Measurements from ENCODE around the gene PHC2. TPM values are rescaled to one million over a fixed set of nuclear protein-coding genes. Genes with fewer than 3 reads are reported as not detected.
A peak's percentile ranks its signal among the peaks of the same experiment; 100 is the strongest.

Gene PHC2
- total and polyA plus RNA-seq, 9 of the 15 experiments (the other 6 are each of a cell fraction or from before 2014, with no cell fraction given), result 3.1 to 67.6 (median 34.6) TPM

- TF ChIP-seq RERE (CRISPR knock-in tag; IDR thresholded peaks at IDR 0.05; ENCODE audit: borderline replicate concordance), result no peak
Measured at GRCh38 chr1:33307494-33307864, 123.4 kb downstream of the PHC2 start (continued).

- no peak overlapping the region for H3K4me3 ChIP-seq
- POLR2A ChIA-PET, result interaction anchor here (1.1 kb wide), 1 partner anchor 32 kb away, joined by 3 read pairs; no protein-coding TSS in a partner anchor
- peaks cover 19 to 49% of the 10 kb centered on the region in 2 experiments for H3K27me3 ChIP-seq (ENCODE audit: control insufficient read depth in 2 of 2, insufficient read depth in 2 of 2, low read length in 2 of 2)
- DNase-seq (ENCODE audit: extremely low read depth in 1 of 4, low spot score in 3 of 4), result no peak
- no peaks in the 10 kb centered on the region for H3K9me1 ChIP-seq (ENCODE audit: control insufficient read depth, insufficient read depth, low read length)
- no peaks in the 10 kb centered on the region for H4K20me1 ChIP-seq (replicated peaks; ENCODE audit: control insufficient read depth, insufficient read depth, low read length)
- intact Hi-C loops (cut with micrococcal nuclease), result no loop called here
- 83% methylated on average over 53 of the region's 113 CpGs for WGBS (ENCODE audit: insufficient coverage, low coverage, missing lambda C conversion rate)
- H3K79me2 ChIP-seq (ENCODE audit: control insufficient read depth, insufficient read depth, low read length), result no peaks in the 10 kb centered on the region
- H3K27ac ChIP-seq (ENCODE audit: extremely low read depth, low read depth, low read length), result no peak overlapping the region
- no peaks in the 10 kb centered on the region for H3K9me3 ChIP-seq (replicated peaks; ENCODE audit: control insufficient read depth, insufficient read depth, low read depth, low read length)
- no peak for FAIRE-seq
- H3K36me3 ChIP-seq (ENCODE audit: control insufficient read depth, insufficient read depth, low read length), result no peaks in the 10 kb centered on the region
- no TSS peak for BruUV-seq (replicated peaks)
- CTCF ChIA-PET (ENCODE audit: low intra/inter-chr PET ratio), result no interaction called here
- ATAC-seq, result no peak
- no peak overlapping the region for H2AFZ ChIP-seq (ENCODE audit: low read depth, low read length)
- H3K9ac ChIP-seq (ENCODE audit: insufficient read depth in 1 of 2, low read depth in 2 of 2, low read length in 2 of 2), result no peak overlapping the region
- peaks cover 0 to 11% of the 10 kb centered on the region in 2 experiments; a peak in 1 of 5 replicates for H3K4me1 ChIP-seq (replicated peaks in 1 of 2; ENCODE audit: control insufficient read depth in 2 of 2, insufficient read depth in 2 of 2, low read length in 2 of 2)
- H3K4me2 ChIP-seq (ENCODE audit: insufficient read depth, low read length), result no peak overlapping the region
- TF ChIP-seq UBTF (IDR thresholded peaks at IDR 0.05; ENCODE audit: borderline replicate concordance in 1 of 2, low read depth in 2 of 2, low read length in 2 of 2) (no peak), ZNF212 (CRISPR knock-in tag; IDR thresholded peaks at IDR 0.05) (no peak), ETV5 (CRISPR knock-in tag; IDR thresholded peaks at IDR 0.05; ENCODE audit: low read depth) (no peak), NCOR1 (IDR thresholded peaks at IDR 0.05) (no peak), ZBTB33 (CRISPR knock-in tag; IDR thresholded peaks at IDR 0.05) (peak; percentile 71; the same call in 1 of the 2 replicates), HDAC2 (IDR thresholded peaks at IDR 0.05) (no peak)
- in situ Hi-C loops (cut with MboI), result no loop called here
Measured at GRCh38 chr1:33306653-33307493, 124.0 kb downstream of the PHC2 start.

Measured in K562 (cell line).